Trophoblast cell (in vitro differentiated cells and primary cell): ENCODE measurements around the gene AUTS2.

Source experiments
- DNase-seq, 2 donors: peaks; one replicate each; pipeline ENCODE4 v3.0.0-alpha.2; 2016
- H2AFZ ChIP-seq: 2 replicates; pipeline ENCODE4 v1.6.1; 2013; ENCODE audit warnings: low read length, moderate library complexity, mild to moderate bottlenecking; ENCODE audit not compliant: insufficient read depth, poor library complexity
- H2AK5ac ChIP-seq: 2 replicates; pipeline ENCODE4 v1.6.1; 2013; ENCODE audit warnings: mild to moderate bottlenecking, low read length
- H2BK120ac ChIP-seq: 2 replicates; pipeline ENCODE4 v1.6.1; 2013; ENCODE audit warnings: low read length, mild to moderate bottlenecking, moderate library complexity; ENCODE audit not compliant: insufficient read depth, poor library complexity
- H2BK12ac ChIP-seq: 2 replicates; pipeline ENCODE4 v1.6.1; 2013; ENCODE audit warnings: mild to moderate bottlenecking, low read length, moderate library complexity
- H2BK5ac ChIP-seq: 2 replicates; pipeline ENCODE4 v1.6.1; 2013; ENCODE audit warnings: low read length, low read depth, moderate library complexity, mild to moderate bottlenecking; ENCODE audit not compliant: poor library complexity
- H3K14ac ChIP-seq: 2 replicates; pipeline ENCODE4 v1.6.1; 2013; ENCODE audit warnings: mild to moderate bottlenecking, low read length
- H3K18ac ChIP-seq: 2 replicates; pipeline ENCODE4 v1.6.1; 2013; ENCODE audit warnings: mild to moderate bottlenecking, low read length
- H3K23ac ChIP-seq: 2 replicates; pipeline ENCODE4 v1.6.1; 2013; ENCODE audit warnings: low read length
- H3K27ac ChIP-seq: 2 replicates; pipeline ENCODE4 v1.5.1; 2013; ENCODE audit warnings: low read depth, mild to moderate bottlenecking, inconsistent platforms, low read length, moderate library complexity
- H3K27me3 ChIP-seq: 2 replicates; pipeline ENCODE4 v1.6.1; 2013; ENCODE audit warnings: inconsistent platforms, mild to moderate bottlenecking, low read length, moderate library complexity; ENCODE audit not compliant: insufficient read depth
- H3K36me3 ChIP-seq, 2 experiments: 1 replicate in 1 of 2; 2 replicates in 1 of 2; pipeline ENCODE4 v1.6.1; 2013; ENCODE audit warnings: low read length in 2 of 2, mild to moderate bottlenecking in 2 of 2, moderate library complexity in 1 of 2; ENCODE audit not compliant: insufficient read depth in 2 of 2, control insufficient read depth in 1 of 2
- H3K4ac ChIP-seq: 2 replicates; pipeline ENCODE4 v1.6.1; 2013; ENCODE audit warnings: low read depth, mild to moderate bottlenecking, low read length, moderate library complexity
- H3K4me1 ChIP-seq, 2 experiments: 1 replicate in 1 of 2; 2 replicates in 1 of 2; pipeline ENCODE4 v1.6.1; 2013; ENCODE audit warnings: low read length in 2 of 2, mild to moderate bottlenecking in 2 of 2, moderate library complexity in 1 of 2; ENCODE audit not compliant: insufficient read depth in 2 of 2, control insufficient read depth in 1 of 2
- H3K4me2 ChIP-seq: 2 replicates; pipeline ENCODE4 v1.6.1; 2013; ENCODE audit warnings: inconsistent platforms, mild to moderate bottlenecking, low read length, moderate library complexity
- H3K4me3 ChIP-seq: 2 replicates; pipeline ENCODE4 v1.5.1; 2013; ENCODE audit warnings: mild to moderate bottlenecking, low read depth, low read length, inconsistent platforms
- H3K79me1 ChIP-seq: one replicate; pipeline ENCODE4 v1.6.1; 2013; ENCODE audit warnings: low read length
- H3K79me2 ChIP-seq: 2 replicates; pipeline ENCODE4 v1.6.1; 2013; ENCODE audit warnings: low read length, mild to moderate bottlenecking; ENCODE audit not compliant: control insufficient read depth, insufficient read depth, poor library complexity
- H3K9ac ChIP-seq: 2 replicates; pipeline ENCODE4 v1.6.1; 2013; ENCODE audit warnings: mild to moderate bottlenecking, low read length
- H3K9me3 ChIP-seq: 2 replicates; pipeline ENCODE4 v1.6.1; 2013; ENCODE audit warnings: low read depth, mild to moderate bottlenecking, control low read depth, inconsistent platforms, low read length; ENCODE audit not compliant: insufficient read depth
- H4K12ac ChIP-seq: 2 replicates; pipeline ENCODE4 v1.6.1; 2013; ENCODE audit warnings: low read depth, mild to moderate bottlenecking, low read length, moderate library complexity
- H4K8ac ChIP-seq: 2 replicates; pipeline ENCODE4 v1.6.1; 2013; ENCODE audit warnings: low read depth, mild to moderate bottlenecking, low read length, moderate library complexity
- H4K91ac ChIP-seq: one replicate; pipeline ENCODE4 v1.6.1; 2013; ENCODE audit warnings: low read depth, mild to moderate bottlenecking, low read length, moderate library complexity
- WGBS: extraction: QIAGEN DNeasy Blood & Tissue Kit; methylation state at CpG from one replicate; pipeline ENCODE4 v1.1.7; 2013; ENCODE audit warnings: missing lambda C conversion rate; ENCODE audit not compliant: insufficient read length, insufficient coverage; ENCODE audit errors: extremely low coverage; 5-methylcytosine and 5-hydroxymethylcytosine counted together

The AUTS2 gene

GRCh38 chr7:69878015-69878414 lies 279.7 kb downstream of the AUTS2 start:
- Histone ChIP-seq H2BK120ac (no peak overlapping the region), H3K23ac (peak overlapping the region; percentile 21), H3K4me3 (no peak overlapping the region), H3K18ac (no peak overlapping the region), H3K36me3 (no peaks in the 10 kb centered on the region), H3K79me2 (no peaks in the 10 kb centered on the region), H4K12ac (no peak overlapping the region), H3K79me1 (no peaks in the 10 kb centered on the region), H2AK5ac (no peak overlapping the region), H3K4ac (no peak overlapping the region), H3K4me1 (peaks cover 2 to 3% of the 10 kb centered on the region in 2 experiments), H3K27ac (no peak overlapping the region), H3K4me2 (no peak overlapping the region), H2BK12ac (no peak overlapping the region), H4K91ac (no peak overlapping the region), H3K27me3 (no peaks in the 10 kb centered on the region), H2BK5ac (no peak overlapping the region), H3K9ac (no peak overlapping the region), H3K9me3 (peaks cover 1% of the 10 kb centered on the region), H4K8ac (no peak overlapping the region), H3K14ac (no peak overlapping the region), H2AFZ (no peak overlapping the region)
- DNase-seq: no peak
- WGBS: no CpG with 5 or more reads among the region's 3 CpGs

- Histone ChIP-seq H2AK5ac (no peak overlapping the region), H3K14ac (no peak overlapping the region), H2BK12ac (no peak overlapping the region)
Observed at GRCh38 chr7:69878591-69878990, 280.3 kb downstream of the AUTS2 start.

GRCh38 chr7:69879989-69880388 lies 281.7 kb downstream of the AUTS2 start:
- Histone ChIP-seq H3K27me3 (no peaks in the 10 kb centered on the region), H4K91ac (no peak overlapping the region), H3K4ac (no peak overlapping the region), H2BK120ac (no peak overlapping the region), H3K79me1 (no peaks in the 10 kb centered on the region), H4K8ac (no peak overlapping the region), H3K4me3 (no peak overlapping the region), H3K18ac (no peak overlapping the region), H3K79me2 (no peaks in the 10 kb centered on the region), H4K12ac (no peak overlapping the region), H3K23ac (no peak overlapping the region), H3K27ac (no peak overlapping the region), H3K36me3 (no peaks in the 10 kb centered on the region), H3K9me3 (peaks cover 1% of the 10 kb centered on the region), H2AK5ac (no peak overlapping the region), H3K14ac (no peak overlapping the region), H3K4me1 (no peaks in the 10 kb centered on the region), H2BK5ac (no peak overlapping the region), H3K9ac (no peak overlapping the region), H2BK12ac (no peak overlapping the region), H3K4me2 (no peak overlapping the region), H2AFZ (no peak overlapping the region)
- WGBS: no CpG with 5 or more reads among the region's 3 CpGs
- no peak for DNase-seq

More at GRCh38 chr7:69878591-69878990, 280.3 kb downstream of the AUTS2 start:
- H2BK5ac ChIP-seq: no peak overlapping the region
- H3K27ac ChIP-seq: no peak overlapping the region
- no peak overlapping the region for H2BK120ac ChIP-seq
- no peak overlapping the region for H3K4ac ChIP-seq
- no peaks in the 10 kb centered on the region for H3K27me3 ChIP-seq
- no peak overlapping the region for H4K91ac ChIP-seq
- no peaks in the 10 kb centered on the region for H3K79me2 ChIP-seq
- peaks cover 1% of the 10 kb centered on the region for H3K9me3 ChIP-seq
- H3K79me1 ChIP-seq: no peaks in the 10 kb centered on the region
- WGBS: no CpG with 5 or more reads among the region's 3 CpGs
- no peak overlapping the region for H2AFZ ChIP-seq
- H3K23ac ChIP-seq: no peak overlapping the region
- H3K18ac ChIP-seq: no peak overlapping the region
- H4K12ac ChIP-seq: no peak overlapping the region
- no peak overlapping the region for H4K8ac ChIP-seq
- H3K9ac ChIP-seq: no peak overlapping the region
- peaks cover 2 to 3% of the 10 kb centered on the region in 2 experiments for H3K4me1 ChIP-seq
- no peak overlapping the region for H3K4me2 ChIP-seq
- no peak overlapping the region for H3K4me3 ChIP-seq
- H3K36me3 ChIP-seq: no peaks in the 10 kb centered on the region
- DNase-seq: no peak

- H2AFZ ChIP-seq: no peak overlapping the region
- H3K9me3 ChIP-seq: peaks cover 1% of the 10 kb centered on the region
- no peak overlapping the region for H3K4ac ChIP-seq
- no peak overlapping the region for H4K8ac ChIP-seq
- H3K4me3 ChIP-seq: no peak overlapping the region
- H3K27ac ChIP-seq: no peak overlapping the region
- H3K23ac ChIP-seq: no peak overlapping the region
- no peak overlapping the region for H4K12ac ChIP-seq
- no peak overlapping the region for H3K18ac ChIP-seq
- no peak overlapping the region for H2BK120ac ChIP-seq
- H2BK12ac ChIP-seq: no peak overlapping the region
- H3K79me1 ChIP-seq: no peaks in the 10 kb centered on the region
- no CpG with 5 or more reads among the region's 3 CpGs for WGBS
- no peak overlapping the region for H2BK5ac ChIP-seq
- no peak overlapping the region for H4K91ac ChIP-seq
- no peaks in the 10 kb centered on the region for H3K79me2 ChIP-seq
- no peak for DNase-seq
- no peak overlapping the region for H3K9ac ChIP-seq
- H3K4me1 ChIP-seq: no peaks in the 10 kb centered on the region
- H3K14ac ChIP-seq: no peak overlapping the region
- H2AK5ac ChIP-seq: no peak overlapping the region
- no peak overlapping the region for H3K4me2 ChIP-seq
- no peaks in the 10 kb centered on the region for H3K27me3 ChIP-seq
- H3K36me3 ChIP-seq: no peaks in the 10 kb centered on the region
Observed at GRCh38 chr7:69880840-69881239, 282.6 kb downstream of the AUTS2 start.
